GM19397 (cell line): ENCODE measurements around the gene TXNL1.

Source experiments
- ATAC-seq: cut with Tn5 transposase; IDR thresholded peaks from one replicate; pipeline ENCODE4 v1.9.1; 2021; ENCODE audit warnings: mild to moderate bottlenecking, moderate library complexity; ENCODE audit not compliant: unreplicated experiment

TXNL1 gene

GRCh38 chr18:56570978-56571377 is 67.4 kb downstream of the TXNL1 start:
- no peak for ATAC-seq

- no peak for ATAC-seq
Measured at GRCh38 chr18:56569416-56569815, 69.0 kb downstream of the TXNL1 start.

GRCh38 chr18:56568986-56569385 is 69.4 kb downstream of the TXNL1 start:
- no peak for ATAC-seq

- ATAC-seq = no peak
Measured at GRCh38 chr18:56565551-56566345, 72.6 kb downstream of the TXNL1 start.

GRCh38 chr18:56565046-56565445 is 73.3 kb downstream of the TXNL1 start:
- ATAC-seq = no peak

GRCh38 chr18:56563568-56563967 is 74.8 kb downstream of the TXNL1 start:
- no peak for ATAC-seq

GRCh38 chr18:56562479-56562878 is 75.9 kb downstream of the TXNL1 start:
- no peak for ATAC-seq

- no peak for ATAC-seq
Measured at GRCh38 chr18:56560992-56561391, 77.4 kb downstream of the TXNL1 start.

- no peak for ATAC-seq
Measured at GRCh38 chr18:56559044-56559443, 79.3 kb downstream of the TXNL1 start.

GRCh38 chr18:56556907-56557306 is 81.5 kb downstream of the TXNL1 start:
- no peak for ATAC-seq

GRCh38 chr18:56550121-56550520 is 88.3 kb downstream of the TXNL1 start:
- no peak for ATAC-seq
